Smooth muscle cell (in vitro differentiated cells): Measurements from ENCODE around the gene PRKAR1A. TPM values are rescaled to one million over a fixed set of nuclear protein-coding genes. Genes with fewer than 3 reads are reported as not detected.

Experiments
- DNase-seq: peaks from one replicate; lab custom pipeline; 2025; ENCODE audit not compliant: unreplicated experiment; lab: John Stamatoyannopoulos, UW
- H2AFZ ChIP-seq: fragments of 200-600 bp; sonication (generic); 2 replicates; pipeline ENCODE4 v1.6.0; 2016; ENCODE audit warnings: antibody characterized with exemption, low read depth, mild to moderate bottlenecking
- H3F3A ChIP-seq: fragments of 200-600 bp; sonication (generic); 2 replicates; pipeline ENCODE4 v1.6.0; 2017; ENCODE audit warnings: antibody characterized with exemption, low read depth
- H3K27ac ChIP-seq: fragments of 200-600 bp; sonication (generic); 2 replicates; pipeline ENCODE4 v1.5.1; 2016; ENCODE audit warnings: low read depth, mild to moderate bottlenecking
- H3K27me3 ChIP-seq: fragments of 200-600 bp; sonication (generic); 2 replicates; pipeline ENCODE4 v1.6.1; 2016; ENCODE audit warnings: low read depth, mild to moderate bottlenecking
- H3K36me3 ChIP-seq: fragments of 200-600 bp; sonication (generic); 2 replicates; pipeline ENCODE4 v1.5.1; 2016; ENCODE audit warnings: low read depth
- H3K4me1 ChIP-seq: fragments of 200-600 bp; sonication (generic); 2 replicates; pipeline ENCODE4 v1.5.1; 2016; ENCODE audit warnings: low read depth
- H3K4me2 ChIP-seq: fragments of 200-600 bp; sonication (generic); 2 replicates; pipeline ENCODE4 v1.6.0; 2016; ENCODE audit warnings: mild to moderate bottlenecking
- H3K4me3 ChIP-seq: fragments of 200-600 bp; sonication (generic); 2 replicates; pipeline ENCODE4 v1.5.1; 2016; ENCODE audit warnings: mild to moderate bottlenecking
- H3K79me2 ChIP-seq: fragments of 200-600 bp; sonication (generic); 2 replicates; pipeline ENCODE4 v1.6.0; 2016; ENCODE audit warnings: low read depth, mild to moderate bottlenecking
- H3K9ac ChIP-seq: fragments of 200-600 bp; sonication (generic); 2 replicates; pipeline ENCODE4 v1.6.0; 2016; ENCODE audit warnings: low read depth
- H3K9me3 ChIP-seq: fragments of 200-600 bp; sonication (generic); replicated peaks from 2 replicates; pipeline ENCODE4 v1.5.1; 2016; ENCODE audit warnings: low read depth
- H4K20me1 ChIP-seq: fragments of 200-600 bp; sonication (generic); 2 replicates; pipeline ENCODE4 v1.6.0; 2016; ENCODE audit warnings: low read depth
- WGBS: methylation state at CpG from one replicate; pipeline ENCODE4 v1.1.7; 2016; ENCODE audit warnings: low lambda C conversion rate; 5-methylcytosine and 5-hydroxymethylcytosine counted together
- polyA plus RNA-seq: library from polyadenylated mRNA; unstranded; fragments of >200 nt; fragmentation: Nextera tagmentation; extraction: Ambion mirVana; gene quantifications from 2 replicates; pipeline ENCODE4 v1.2.1, GENCODE V29; 2016
- total RNA-seq: library from RNA; depleted of rRNA; stranded (reverse); fragments of >200 nt; gene quantifications from 2 replicates; pipeline ENCODE4 v1.2.3, GENCODE V29; 2014
- TF ChIP-seq, protein P1 (sequence below): fragments of 200-600 bp; sonication (generic); IDR thresholded peaks from 2 replicates; pipeline ENCODE4 v1.5.1; 2017; ENCODE audit warnings: borderline replicate concordance, mild to moderate bottlenecking, antibody characterized with exemption; ENCODE audit not compliant: insufficient read depth, poor library complexity, severe bottlenecking

PRKAR1A gene
- total and polyA plus RNA-seq, 2 experiments from 2014 or later = 302 to 340 TPM

DNA sequence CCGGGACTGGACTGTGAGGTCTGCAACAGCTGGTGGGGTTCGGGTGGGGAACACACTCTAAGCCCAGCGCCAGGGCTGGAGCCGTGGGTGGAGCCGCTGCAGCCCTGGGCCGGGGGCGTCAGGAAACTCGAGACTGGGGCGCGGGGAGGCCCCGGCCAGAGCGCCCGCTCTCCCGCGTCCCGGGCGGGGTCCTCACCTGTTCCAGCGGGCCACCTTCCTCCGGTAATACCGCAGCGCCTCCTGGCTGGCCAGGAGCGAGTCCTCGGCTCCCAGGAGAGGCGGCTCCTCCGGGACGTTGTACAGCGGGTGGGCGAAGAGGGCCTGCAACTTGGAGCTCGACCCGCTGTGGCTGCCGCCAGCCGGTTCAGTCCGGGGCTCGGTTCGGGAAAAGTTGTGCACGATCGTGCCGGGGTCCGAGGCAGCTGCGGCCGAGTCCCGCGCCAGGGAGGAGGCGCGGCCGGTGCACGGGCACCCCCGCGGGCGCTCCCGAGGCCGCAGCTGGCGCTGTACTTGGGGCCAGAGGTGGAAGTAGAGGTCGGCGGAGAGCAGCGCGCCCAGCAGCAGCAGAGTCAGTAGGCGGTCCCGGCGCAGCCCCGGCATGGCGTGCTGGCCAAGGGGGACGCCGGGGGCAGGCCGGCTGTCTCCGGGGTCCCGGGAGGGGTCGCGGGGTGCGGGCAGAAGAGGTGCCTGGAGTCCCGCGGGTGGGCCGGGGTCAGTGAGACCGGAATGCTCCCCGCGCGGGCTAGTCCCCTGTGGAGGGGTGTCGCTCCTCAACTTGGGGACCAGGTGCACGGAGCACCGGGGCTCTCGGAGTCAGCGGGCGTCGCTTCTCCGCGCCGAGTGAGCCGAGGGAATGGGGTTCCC is 88.1 kb downstream of the PRKAR1A start:
- no peaks in the 10 kb centered on the region for H3K4me1 ChIP-seq
- peak overlapping the region; percentile 80 for H3K4me3 ChIP-seq
- no peaks in the 10 kb centered on the region for H3K79me2 ChIP-seq
- H4K20me1 ChIP-seq = no peaks in the 10 kb centered on the region
- H3K9me3 ChIP-seq = no peaks in the 10 kb centered on the region
- TF ChIP-seq, protein P1, sequence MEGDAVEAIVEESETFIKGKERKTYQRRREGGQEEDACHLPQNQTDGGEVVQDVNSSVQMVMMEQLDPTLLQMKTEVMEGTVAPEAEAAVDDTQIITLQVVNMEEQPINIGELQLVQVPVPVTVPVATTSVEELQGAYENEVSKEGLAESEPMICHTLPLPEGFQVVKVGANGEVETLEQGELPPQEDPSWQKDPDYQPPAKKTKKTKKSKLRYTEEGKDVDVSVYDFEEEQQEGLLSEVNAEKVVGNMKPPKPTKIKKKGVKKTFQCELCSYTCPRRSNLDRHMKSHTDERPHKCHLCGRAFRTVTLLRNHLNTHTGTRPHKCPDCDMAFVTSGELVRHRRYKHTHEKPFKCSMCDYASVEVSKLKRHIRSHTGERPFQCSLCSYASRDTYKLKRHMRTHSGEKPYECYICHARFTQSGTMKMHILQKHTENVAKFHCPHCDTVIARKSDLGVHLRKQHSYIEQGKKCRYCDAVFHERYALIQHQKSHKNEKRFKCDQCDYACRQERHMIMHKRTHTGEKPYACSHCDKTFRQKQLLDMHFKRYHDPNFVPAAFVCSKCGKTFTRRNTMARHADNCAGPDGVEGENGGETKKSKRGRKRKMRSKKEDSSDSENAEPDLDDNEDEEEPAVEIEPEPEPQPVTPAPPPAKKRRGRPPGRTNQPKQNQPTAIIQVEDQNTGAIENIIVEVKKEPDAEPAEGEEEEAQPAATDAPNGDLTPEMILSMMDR = peak; percentile 20
- H3K27ac ChIP-seq = no peak overlapping the region
- peaks cover 30% of the 10 kb centered on the region for H3K27me3 ChIP-seq
- H2AFZ ChIP-seq = peak overlapping the region; percentile 92
- no peak for DNase-seq
- peaks cover 5% of the 10 kb centered on the region for H3F3A ChIP-seq
- peak overlapping the region; percentile 31 for H3K9ac ChIP-seq
- WGBS = under 1% methylated on average over 42 of the region's 88 CpGs
- peak overlapping the region; percentile 93 for H3K4me2 ChIP-seq
- no peaks in the 10 kb centered on the region for H3K36me3 ChIP-seq

Other genes with a start within 250 kb of the PRKAR1A start
- 0.04 TPM in 2 replicates for gene SLC16A6, start 221.3 kb upstream of the PRKAR1A start, total RNA-seq
- gene SLC16A6, start 221.3 kb upstream of the PRKAR1A start, polyA plus RNA-seq = not detected in 2 replicates
- gene ARSG, start 220.9 kb upstream of the PRKAR1A start, total RNA-seq = 1.0 and 2.3 TPM in 2 replicates
- gene ARSG, start 220.9 kb upstream of the PRKAR1A start, polyA plus RNA-seq = 2.4 and 2.7 TPM in 2 replicates
- gene WIPI1, start 54.9 kb upstream of the PRKAR1A start, total RNA-seq = 177 and 196 TPM in 2 replicates
- 169 and 188 TPM in 2 replicates for gene WIPI1, start 54.9 kb upstream of the PRKAR1A start, polyA plus RNA-seq
- 4.6 and 5.5 TPM in 2 replicates for gene FAM20A, start 88.9 kb downstream of the PRKAR1A start, total RNA-seq
- gene FAM20A, start 88.9 kb downstream of the PRKAR1A start, polyA plus RNA-seq = 10.8 and 12.6 TPM in 2 replicates